Kidney (tissue), 14 donors: Measurements from ENCODE around the gene SFT2D3. TPM values are rescaled to one million over a fixed set of nuclear protein-coding genes. Genes with fewer than 3 reads are reported as not detected.

Experiments used
- DNase-seq, 5 donors: peaks; one replicate each; pipeline ENCODE4 v3.0.0-alpha.2; 2013 to 2020
- FAIRE-seq: peaks from 2 replicates; lab custom pipeline; 2012; peaks lifted over from hg19 to GRCh38; lab: Jason Lieb, UNC
- H3K27ac ChIP-seq, 2 donors: one replicate each; pipeline ENCODE4 v1.7.0; 2013; ENCODE audit warnings: low read depth in 2 of 2, low read length in 2 of 2, inconsistent platforms in 1 of 2
- H3K27me3 ChIP-seq: one replicate; pipeline ENCODE4 v1.7.1; 2013; ENCODE audit warnings: low read length, inconsistent platforms; ENCODE audit not compliant: control insufficient read depth, insufficient read depth
- H3K36me3 ChIP-seq, 3 donors: one replicate each; pipeline versions ENCODE4 v1.7.0 to v1.7.1; 2013; ENCODE audit warnings: low read length in 3 of 3, control low read depth in 1 of 3, inconsistent platforms in 1 of 3; ENCODE audit not compliant: insufficient read depth in 3 of 3, control insufficient read depth in 2 of 3
- H3K4me1 ChIP-seq, 3 donors: one replicate each; pipeline versions ENCODE4 v1.7.0 to v1.7.1; 2013; ENCODE audit warnings: low read length in 3 of 3, inconsistent platforms in 1 of 3, low read depth in 1 of 3; ENCODE audit not compliant: control insufficient read depth in 2 of 3, insufficient read depth in 2 of 3
- H3K4me3 ChIP-seq, 3 donors: one replicate each; pipeline versions ENCODE4 v1.7.0 to v1.8.1; 2013; ENCODE audit warnings: low read length in 3 of 3, control low read depth in 1 of 3, inconsistent platforms in 1 of 3
- H3K9ac ChIP-seq, 3 donors: one replicate each; pipeline versions ENCODE4 v1.7.0 to v1.7.1; 2013; ENCODE audit warnings: low read length in 3 of 3, control low read depth in 1 of 3, inconsistent platforms in 1 of 3
- H3K9me3 ChIP-seq, 3 donors: one replicate each; pipeline versions ENCODE4 v1.7.0 to v1.7.1; 2013; ENCODE audit warnings: low read length in 3 of 3, control low read depth in 1 of 3, inconsistent platforms in 1 of 3; ENCODE audit not compliant: control insufficient read depth in 2 of 3, insufficient read depth in 1 of 3
- CTCF ChIP-seq: IDR thresholded peaks from 3 replicates; pipeline ENCODE4 v1.5.1; 2012; ENCODE audit warnings: mild to moderate bottlenecking, moderate library complexity, borderline replicate concordance; ENCODE audit not compliant: insufficient read depth; ENCODE audit errors: extremely low read depth
- intact Hi-C: fragments of 100-400 bp; cut with DNase I; formaldehyde crosslinking; loops from one replicate; pipeline ENCODE4 v1.11.1; 2022
- polyA plus RNA-seq: library from polyadenylated mRNA; stranded (reverse); fragments of 350-450 nt; fragmentation: Illumina TruSeq; extraction: RNeasy Lipid Tissue Mini Kit (QIAGEN cat#74804); gene quantifications from one replicate; pipeline ENCODE4 v1.2.3, GENCODE V29; 2014; ENCODE audit warnings: low read depth, low replicate concordance; ENCODE audit not compliant: insufficient read depth
- total RNA-seq: library from RNA; stranded (reverse); fragmentation: NEBNext Ultra II Directional; extraction: Animal tissue kit (Norgen Biotek cat#: 25700); gene quantifications from one replicate; pipeline ENCODE4 v1.2.1, GENCODE V29; 2021
- donor health status: control.
- donor health status: control.
- donor health status: control.
- donor health status: control.
- donor health status: control.
- donor health status: DM: yes; HTN: yes; CAD: no.
- donor health status: Normal renal cell carcinoma (clear cell type).

Gene SFT2D3
- total and polyA plus RNA-seq, 2 donors from 2014 or later: 5.1 to 9.3 TPM

- no peak for FAIRE-seq
- Histone ChIP-seq H3K27ac (no peak overlapping the region), H3K4me1 (peaks cover 0 to 14% (median 14%) of the 10 kb centered on the region in 3 donors), H3K36me3 (peaks cover under 1 to 10% (median 9%) of the 10 kb centered on the region in 3 donors), H3K9ac (no peak overlapping the region), H3K4me3 (peak overlapping the region in 1 of 3 donors; percentile 96), H3K9me3 (no peaks in the 10 kb centered on the region), H3K27me3 (no peaks in the 10 kb centered on the region)
- no peak for DNase-seq
- intact Hi-C loops: no loop called here
- no peak for TF ChIP-seq CTCF
These were observed 2.0 kb downstream of the SFT2D3 start for GRCh38 chr2:127703282-127703681.

- H3K27ac ChIP-seq: no peak overlapping the region
- no peaks in the 10 kb centered on the region for H3K27me3 ChIP-seq
- H3K9me3 ChIP-seq: no peaks in the 10 kb centered on the region
- intact Hi-C loops: no loop called here
- FAIRE-seq (no peak), DNase-seq (no peak)
- peak overlapping the region in 1 of 3 donors; percentile 27 for H3K9ac ChIP-seq
- H3K4me3 ChIP-seq: no peak overlapping the region
- H3K36me3 ChIP-seq: peaks cover 6 to 25% (median 22%) of the 10 kb centered on the region in 3 donors
- H3K4me1 ChIP-seq: peaks cover 0 to 14% (median 14%) of the 10 kb centered on the region in 3 donors
- no peak for TF ChIP-seq CTCF
These were observed 3.5 kb downstream of the SFT2D3 start for GRCh38 chr2:127704641-127705390.

DNA sequence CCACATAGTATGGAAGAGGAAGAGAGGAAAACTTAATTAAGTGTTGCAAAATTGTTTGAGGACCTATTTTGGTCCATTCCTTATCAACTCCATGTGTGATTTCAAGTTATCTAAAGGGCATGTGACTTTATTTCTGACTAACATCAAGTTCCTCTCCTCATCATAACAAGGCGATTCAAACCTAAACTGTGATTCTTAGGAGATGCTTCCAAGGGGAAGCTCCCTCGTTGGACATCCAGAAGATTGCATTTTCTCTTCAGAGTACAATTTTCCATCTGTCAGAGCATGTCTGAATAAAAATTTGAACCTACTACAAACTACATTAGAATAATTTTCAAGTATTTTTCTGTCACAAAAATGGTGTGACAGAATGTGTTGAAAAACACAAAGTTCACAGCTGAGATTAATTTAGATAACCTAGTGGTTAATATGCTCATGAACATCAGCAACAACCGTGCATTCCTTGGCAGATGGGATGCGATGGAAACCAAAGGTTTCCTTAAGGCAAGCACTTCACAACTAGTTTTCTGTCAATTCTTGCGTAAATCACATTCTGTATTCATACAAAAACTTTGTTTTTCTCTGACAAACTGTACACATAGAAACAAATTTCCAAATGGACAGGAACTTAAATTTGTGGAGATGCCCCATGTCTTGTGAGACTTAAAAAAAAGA lies 4.2 kb downstream of the SFT2D3 start:
- H3K9ac ChIP-seq: no peak overlapping the region

More for the DNA sequence above, 4.2 kb downstream of the SFT2D3 start:
- Histone ChIP-seq H3K9me3 (no peaks in the 10 kb centered on the region), H3K27me3 (no peaks in the 10 kb centered on the region), H3K27ac (no peak overlapping the region), H3K4me1 (peaks cover 0 to 14% (median 11%) of the 10 kb centered on the region in 3 donors), H3K4me3 (no peak overlapping the region), H3K36me3 (peaks cover 6 to 26% (median 22%) of the 10 kb centered on the region in 3 donors)
- no peak for DNase-seq
- intact Hi-C loops: no loop called here
- TF ChIP-seq CTCF: no peak
- FAIRE-seq: no peak
